ENCODE data around the gene MACROD1.

- TF ChIP-seq CTCF (IDR thresholded peaks at IDR 0.05), result no peak
- no peak for TF ChIP-seq POLR2A (IDR thresholded peaks at IDR 0.05; ENCODE audit: low read depth)
- no peak for TF ChIP-seq POLR2AphosphoS5 (IDR thresholded peaks at IDR 0.05)
- no peak for TF ChIP-seq EP300 (IDR thresholded peaks at IDR 0.05)
Measured at GRCh38 chr11:64103277-64103985, 62.5 kb downstream of the MACROD1 start.

All from esophagus muscularis mucosa (tissue), 4 donors.